Choroid plexus epithelial cell (primary cell): ENCODE measurements around the gene TMEM200C.

ENCODE experiments used
- DNase-seq: peaks from one replicate; pipeline ENCODE4 v3.0.0-alpha.2; 2010; ENCODE audit warnings: low read depth
- H3K4me3 ChIP-seq: 2 replicates; pipeline ENCODE4 v1.5.1; 2011; ENCODE audit warnings: low read depth, mild to moderate bottlenecking, control low read depth, low read length, moderate library complexity
- CTCF ChIP-seq: conservative IDR thresholded peaks from 2 replicates; pipeline ENCODE4 v1.5.1; 2011; ENCODE audit warnings: low read depth, mild to moderate bottlenecking, control low read depth, inconsistent platforms, low read length, moderate library complexity

TMEM200C gene

GRCh38 chr18:5840025-5840424 lies 55.3 kb downstream of the TMEM200C start:
- TF ChIP-seq CTCF: no peak
- DNase-seq: no peak
- H3K4me3 ChIP-seq: no peak overlapping the region

GRCh38 chr18:5839102-5839501 lies 56.2 kb downstream of the TMEM200C start:
- H3K4me3 ChIP-seq: no peak overlapping the region
- DNase-seq: no peak
- TF ChIP-seq CTCF: no peak
